DOHH2 (cell line): ENCODE data around the gene KIF16B.

Source experiments
- CTCF ChIP-seq: fragments of 200-600 bp; sonication (generic); IDR thresholded peaks from one replicate; pipeline ENCODE4 v1.5.1; 2014; ENCODE audit warnings: antibody characterized with exemption, mild to moderate bottlenecking, low read depth, low read length; ENCODE audit not compliant: poor library complexity, severe bottlenecking
- EZH2phosphoT487 ChIP-seq: fragments of 200-600 bp; sonication (generic); IDR thresholded peaks from 2 replicates; pipeline ENCODE4 v1.6.1; 2017; ENCODE audit warnings: borderline replicate concordance, mild to moderate bottlenecking, antibody characterized with exemption, low read length, moderate library complexity, mixed read lengths

- TF ChIP-seq CTCF (no peak), EZH2phosphoT487 (no peak)
Measured at GRCh38 chr20:16236589-16237241, 336.5 kb downstream of the KIF16B start.
